ENCODE measurements around the gene FLNB.

DNA sequence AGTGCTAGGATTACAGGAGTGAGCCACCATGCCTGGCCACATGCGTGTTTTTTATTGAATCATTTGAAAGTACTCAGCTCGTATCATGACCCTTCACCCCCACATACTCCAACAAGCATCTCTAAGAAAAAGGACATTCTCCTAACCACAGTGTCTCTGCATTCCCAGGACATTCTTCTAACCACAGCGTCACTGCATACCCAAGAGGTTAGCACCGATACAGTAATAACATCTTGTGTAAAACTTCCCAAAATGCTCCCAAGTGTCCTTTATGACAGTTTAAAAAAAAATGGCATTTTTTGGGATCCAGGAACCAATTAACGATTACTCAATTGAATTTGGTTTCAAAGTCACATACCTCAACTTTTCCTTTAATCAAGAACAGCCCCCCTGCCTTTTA lies 39.6 kb downstream of the FLNB start:
- TF ChIP-seq CTCF (IDR thresholded peaks at IDR 0.05) = no peak
- no peak for TF ChIP-seq POLR2A (IDR thresholded peaks at IDR 0.05)
- TF ChIP-seq EP300 (IDR thresholded peaks at IDR 0.05; ENCODE audit: low read depth) = no peak
- TF ChIP-seq POLR2AphosphoS5 (IDR thresholded peaks at IDR 0.05) = no peak
